Measurements from ENCODE around the gene UQCC3. TPM values are rescaled to one million over a fixed set of nuclear protein-coding genes. Genes with fewer than 3 reads are reported as not detected.
A peak's percentile ranks its signal among the peaks of the same experiment; 100 is the strongest.

The UQCC3 gene
- total and polyA plus RNA-seq, 9 of the 15 experiments (the other 6 are each of a cell fraction or from before 2014, with no cell fraction given), result 3.3 to 44.3 (median 8.0) TPM

DNA sequence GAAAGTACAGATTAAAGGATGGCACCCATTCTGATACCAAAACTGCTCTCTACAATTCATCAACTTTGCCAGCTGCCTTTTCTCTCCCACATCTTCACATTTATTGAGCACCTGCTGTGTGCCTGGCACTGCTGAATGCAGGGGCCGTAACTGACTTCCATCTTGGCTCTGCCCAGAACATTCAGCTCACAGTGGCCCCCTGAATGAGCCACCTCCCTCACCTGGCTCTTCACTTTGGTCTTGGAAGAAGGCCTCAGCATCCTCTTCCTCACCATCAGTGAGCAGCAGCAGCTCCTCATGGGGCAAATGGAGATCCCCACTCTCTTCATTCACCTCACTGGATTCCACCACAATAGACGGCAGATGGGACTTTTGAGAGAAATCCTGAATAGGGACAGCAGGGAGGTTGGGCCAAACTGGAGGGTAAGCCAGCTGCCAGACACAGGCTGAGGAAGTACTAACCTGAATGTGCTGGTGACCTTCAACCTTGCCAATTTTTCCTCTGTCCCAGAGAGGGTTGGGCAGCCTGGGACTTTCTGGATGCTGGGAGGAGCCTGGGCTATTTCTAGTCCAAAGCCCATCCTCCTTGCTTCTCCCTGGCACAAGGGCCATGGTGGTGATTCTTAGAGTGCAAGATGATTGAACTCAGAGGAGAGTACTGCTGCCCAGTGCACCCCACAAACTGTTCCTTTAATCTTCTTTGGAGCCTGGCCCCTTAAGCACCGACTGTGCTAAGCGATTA lies 1.9 kb upstream of the UQCC3 start (continued):
- TF ChIP-seq, protein P1, sequence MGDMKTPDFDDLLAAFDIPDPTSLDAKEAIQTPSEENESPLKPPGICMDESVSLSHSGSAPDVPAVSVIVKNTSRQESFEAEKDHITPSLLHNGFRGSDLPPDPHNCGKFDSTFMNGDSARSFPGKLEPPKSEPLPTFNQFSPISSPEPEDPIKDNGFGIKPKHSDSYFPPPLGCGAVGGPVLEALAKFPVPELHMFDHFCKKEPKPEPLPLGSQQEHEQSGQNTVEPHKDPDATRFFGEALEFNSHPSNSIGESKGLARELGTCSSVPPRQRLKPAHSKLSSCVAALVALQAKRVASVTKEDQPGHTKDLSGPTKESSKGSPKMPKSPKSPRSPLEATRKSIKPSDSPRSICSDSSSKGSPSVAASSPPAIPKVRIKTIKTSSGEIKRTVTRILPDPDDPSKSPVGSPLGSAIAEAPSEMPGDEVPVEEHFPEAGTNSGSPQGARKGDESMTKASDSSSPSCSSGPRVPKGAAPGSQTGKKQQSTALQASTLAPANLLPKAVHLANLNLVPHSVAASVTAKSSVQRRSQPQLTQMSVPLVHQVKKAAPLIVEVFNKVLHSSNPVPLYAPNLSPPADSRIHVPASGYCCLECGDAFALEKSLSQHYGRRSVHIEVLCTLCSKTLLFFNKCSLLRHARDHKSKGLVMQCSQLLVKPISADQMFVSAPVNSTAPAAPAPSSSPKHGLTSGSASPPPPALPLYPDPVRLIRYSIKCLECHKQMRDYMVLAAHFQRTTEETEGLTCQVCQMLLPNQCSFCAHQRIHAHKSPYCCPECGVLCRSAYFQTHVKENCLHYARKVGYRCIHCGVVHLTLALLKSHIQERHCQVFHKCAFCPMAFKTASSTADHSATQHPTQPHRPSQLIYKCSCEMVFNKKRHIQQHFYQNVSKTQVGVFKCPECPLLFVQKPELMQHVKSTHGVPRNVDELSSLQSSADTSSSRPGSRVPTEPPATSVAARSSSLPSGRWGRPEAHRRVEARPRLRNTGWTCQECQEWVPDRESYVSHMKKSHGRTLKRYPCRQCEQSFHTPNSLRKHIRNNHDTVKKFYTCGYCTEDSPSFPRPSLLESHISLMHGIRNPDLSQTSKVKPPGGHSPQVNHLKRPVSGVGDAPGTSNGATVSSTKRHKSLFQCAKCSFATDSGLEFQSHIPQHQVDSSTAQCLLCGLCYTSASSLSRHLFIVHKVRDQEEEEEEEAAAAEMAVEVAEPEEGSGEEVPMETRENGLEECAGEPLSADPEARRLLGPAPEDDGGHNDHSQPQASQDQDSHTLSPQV (IDR thresholded peaks at IDR 0.05), result peak; percentile 55
- TF ChIP-seq, protein P2, sequence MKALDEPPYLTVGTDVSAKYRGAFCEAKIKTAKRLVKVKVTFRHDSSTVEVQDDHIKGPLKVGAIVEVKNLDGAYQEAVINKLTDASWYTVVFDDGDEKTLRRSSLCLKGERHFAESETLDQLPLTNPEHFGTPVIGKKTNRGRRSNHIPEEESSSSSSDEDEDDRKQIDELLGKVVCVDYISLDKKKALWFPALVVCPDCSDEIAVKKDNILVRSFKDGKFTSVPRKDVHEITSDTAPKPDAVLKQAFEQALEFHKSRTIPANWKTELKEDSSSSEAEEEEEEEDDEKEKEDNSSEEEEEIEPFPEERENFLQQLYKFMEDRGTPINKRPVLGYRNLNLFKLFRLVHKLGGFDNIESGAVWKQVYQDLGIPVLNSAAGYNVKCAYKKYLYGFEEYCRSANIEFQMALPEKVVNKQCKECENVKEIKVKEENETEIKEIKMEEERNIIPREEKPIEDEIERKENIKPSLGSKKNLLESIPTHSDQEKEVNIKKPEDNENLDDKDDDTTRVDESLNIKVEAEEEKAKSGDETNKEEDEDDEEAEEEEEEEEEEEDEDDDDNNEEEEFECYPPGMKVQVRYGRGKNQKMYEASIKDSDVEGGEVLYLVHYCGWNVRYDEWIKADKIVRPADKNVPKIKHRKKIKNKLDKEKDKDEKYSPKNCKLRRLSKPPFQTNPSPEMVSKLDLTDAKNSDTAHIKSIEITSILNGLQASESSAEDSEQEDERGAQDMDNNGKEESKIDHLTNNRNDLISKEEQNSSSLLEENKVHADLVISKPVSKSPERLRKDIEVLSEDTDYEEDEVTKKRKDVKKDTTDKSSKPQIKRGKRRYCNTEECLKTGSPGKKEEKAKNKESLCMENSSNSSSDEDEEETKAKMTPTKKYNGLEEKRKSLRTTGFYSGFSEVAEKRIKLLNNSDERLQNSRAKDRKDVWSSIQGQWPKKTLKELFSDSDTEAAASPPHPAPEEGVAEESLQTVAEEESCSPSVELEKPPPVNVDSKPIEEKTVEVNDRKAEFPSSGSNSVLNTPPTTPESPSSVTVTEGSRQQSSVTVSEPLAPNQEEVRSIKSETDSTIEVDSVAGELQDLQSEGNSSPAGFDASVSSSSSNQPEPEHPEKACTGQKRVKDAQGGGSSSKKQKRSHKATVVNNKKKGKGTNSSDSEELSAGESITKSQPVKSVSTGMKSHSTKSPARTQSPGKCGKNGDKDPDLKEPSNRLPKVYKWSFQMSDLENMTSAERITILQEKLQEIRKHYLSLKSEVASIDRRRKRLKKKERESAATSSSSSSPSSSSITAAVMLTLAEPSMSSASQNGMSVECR (CRISPR knock-in tag; IDR thresholded peaks at IDR 0.05), result 0 out of 2 replicates have a peak, but pooled peaks have one; percentile 28
- peak; percentile 90 for TF ChIP-seq ZKSCAN8 (CRISPR knock-in tag; IDR thresholded peaks at IDR 0.05)
- peak; percentile 15; the same call in 1 of the 2 replicates for TF ChIP-seq DMBX1 (CRISPR knock-in tag; IDR thresholded peaks at IDR 0.05; ENCODE audit: borderline replicate concordance)
- no peak for TF ChIP-seq NFYB (IDR thresholded peaks at IDR 0.05; ENCODE audit: extremely low read depth, insufficient read length)
- no peak for TF ChIP-seq GATA2 (CRISPR knock-in tag; IDR thresholded peaks at IDR 0.05)
- TF ChIP-seq MED1 (CRISPR knock-in tag; IDR thresholded peaks at IDR 0.05; ENCODE audit: borderline replicate concordance), result no peak
- TF ChIP-seq CXXC5 (CRISPR knock-in tag; IDR thresholded peaks at IDR 0.05), result 0 out of 2 replicates have a peak, but pooled peaks have one; percentile 5
- TF ChIP-seq SP1 (CRISPR knock-in tag; IDR thresholded peaks at IDR 0.05), result peak; percentile 24
- TF ChIP-seq BDP1 (IDR thresholded peaks at IDR 0.05; ENCODE audit: insufficient read depth, insufficient read length), result no peak
- TF ChIP-seq SMAD4 (CRISPR knock-in tag; conservative IDR thresholded peaks at IDR 0.05), result no peak; the same call in 1 of the 2 replicates
- TF ChIP-seq ZNF174 (CRISPR knock-in tag; IDR thresholded peaks at IDR 0.05), result no peak
- no peak for TF ChIP-seq PML (IDR thresholded peaks at IDR 0.05; ENCODE audit: low read length)
- 0 out of 2 replicates have a peak, but pooled peaks have one; percentile 4 for TF ChIP-seq LEF1 (IDR thresholded peaks at IDR 0.05)
